ENCODE results near the gene BMP8B.

Gene BMP8B

DNA sequence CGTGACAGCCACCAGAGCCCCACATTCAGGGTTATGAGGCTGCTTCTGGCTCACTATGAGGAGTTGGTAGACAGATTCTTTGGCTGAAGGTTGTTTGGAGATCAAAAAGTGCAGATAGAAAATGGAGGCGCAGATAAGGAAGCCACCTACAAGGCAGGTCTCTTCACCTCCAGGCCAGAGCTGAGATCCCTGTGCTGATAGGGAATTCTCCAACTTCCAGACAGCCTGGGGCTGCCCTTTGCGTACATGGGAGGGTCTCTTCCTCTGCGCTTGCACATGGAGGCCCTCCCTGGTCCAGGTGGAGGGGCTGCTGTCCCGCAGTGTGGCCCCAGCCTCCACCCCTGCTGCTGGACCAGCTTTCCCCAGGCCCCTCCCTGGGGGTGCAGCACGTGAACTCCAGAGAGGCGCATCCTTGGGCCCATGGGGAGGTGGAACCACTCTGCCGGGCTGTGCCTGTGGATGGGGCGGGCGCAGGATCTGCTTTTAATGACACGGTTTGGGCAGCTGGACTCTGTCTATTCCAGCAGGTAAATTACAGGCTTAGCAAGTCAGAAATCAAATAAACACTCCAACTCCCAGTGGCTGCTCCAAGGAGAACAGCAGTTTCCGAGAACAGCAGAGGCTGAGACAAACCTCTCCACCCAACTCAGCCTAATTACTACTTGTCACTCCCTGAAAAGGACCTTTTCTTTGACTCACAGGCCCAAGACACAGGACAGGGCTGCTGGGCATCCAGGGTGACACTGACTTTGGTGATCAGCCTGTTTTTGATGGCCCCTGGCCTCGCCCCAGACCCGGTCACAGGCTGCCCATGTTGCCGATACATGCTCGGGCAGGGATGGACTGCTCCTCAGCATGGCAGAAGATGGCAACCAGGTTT is 29.9 kb downstream of the BMP8B start:
- DNase-seq = no peak

DNA sequence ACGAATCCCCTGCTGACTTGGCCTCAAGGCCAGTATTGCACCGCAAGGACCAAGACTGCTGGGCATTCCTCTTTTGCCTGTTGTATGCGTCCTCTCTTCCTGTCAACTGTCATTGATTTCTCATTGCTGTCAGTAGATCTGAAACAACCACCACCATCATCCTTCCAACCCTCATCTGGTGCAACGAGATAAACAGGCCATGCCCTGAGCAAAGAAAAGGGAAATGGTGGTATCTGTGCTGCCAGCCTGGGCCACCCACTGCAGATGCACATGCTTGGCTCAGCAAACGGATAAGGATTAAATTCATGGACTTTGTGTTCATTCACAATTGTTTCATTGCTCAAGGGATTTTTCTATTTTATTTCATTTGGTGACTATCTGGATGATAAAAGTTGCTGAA is 31.2 kb downstream of the BMP8B start:
- no peak for DNase-seq

DNA sequence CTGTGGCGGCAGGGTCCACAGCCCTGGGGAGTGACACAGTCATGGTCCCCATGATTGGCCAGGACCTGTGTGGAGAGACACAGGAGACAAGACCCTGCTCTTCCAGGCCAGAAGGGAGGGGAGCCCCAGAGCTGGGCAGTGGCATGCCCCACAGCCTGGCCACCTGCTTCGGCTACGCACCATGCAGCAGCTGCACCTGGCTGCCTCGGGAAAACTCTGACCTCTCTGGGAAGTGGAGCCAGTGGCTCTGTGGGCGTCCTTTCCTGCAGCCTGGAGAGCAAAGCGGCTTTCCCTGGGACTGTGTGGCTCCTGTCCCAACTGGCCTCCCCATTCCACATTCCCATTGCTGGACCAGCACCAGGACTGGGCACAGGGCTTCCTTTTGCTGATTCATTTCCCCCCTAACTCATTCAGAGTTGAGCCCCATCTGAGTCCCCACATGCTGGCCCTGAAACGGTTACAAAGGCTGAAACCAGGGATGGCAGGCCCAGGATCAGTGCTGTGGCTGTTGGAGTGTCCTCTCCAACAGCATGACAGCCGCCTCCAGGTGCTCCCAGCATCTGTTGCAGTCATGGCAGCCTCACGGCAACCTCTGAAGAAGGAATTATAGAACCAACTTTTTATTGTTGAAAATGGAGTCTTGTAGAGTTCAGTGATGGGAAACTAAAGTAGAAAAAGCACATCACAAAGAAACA is 32.6 kb downstream of the BMP8B start:
- DNase-seq = no peak

DNA sequence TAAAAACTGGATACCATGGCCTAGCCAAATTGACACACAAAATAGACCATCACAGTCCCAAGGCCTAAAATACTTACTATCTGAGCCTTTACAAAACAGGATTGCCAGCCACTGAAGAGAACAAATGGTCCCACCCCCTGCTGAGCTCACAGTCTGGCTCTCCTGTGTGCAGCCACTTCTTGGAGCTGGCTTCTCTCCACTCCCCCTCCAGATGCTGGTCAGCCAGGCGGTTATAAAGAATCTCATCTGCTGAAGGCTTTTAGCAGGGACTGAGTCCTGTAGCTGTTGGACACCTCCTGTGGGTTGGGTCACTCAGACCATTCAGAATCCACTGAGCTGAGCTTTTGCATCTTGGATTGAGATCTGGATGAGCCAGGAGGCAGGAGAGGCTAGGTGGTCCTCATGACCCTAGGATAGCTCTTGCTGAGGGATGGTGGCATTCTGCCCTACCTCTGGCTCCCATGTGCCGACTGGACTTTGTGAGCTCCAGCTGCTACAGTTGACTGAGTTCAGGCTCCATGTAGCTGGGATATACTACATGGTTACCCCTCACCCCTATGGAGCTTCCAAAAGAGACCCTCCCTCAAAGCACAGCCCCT is 33.7 kb downstream of the BMP8B start:
- DNase-seq = no peak

DNA sequence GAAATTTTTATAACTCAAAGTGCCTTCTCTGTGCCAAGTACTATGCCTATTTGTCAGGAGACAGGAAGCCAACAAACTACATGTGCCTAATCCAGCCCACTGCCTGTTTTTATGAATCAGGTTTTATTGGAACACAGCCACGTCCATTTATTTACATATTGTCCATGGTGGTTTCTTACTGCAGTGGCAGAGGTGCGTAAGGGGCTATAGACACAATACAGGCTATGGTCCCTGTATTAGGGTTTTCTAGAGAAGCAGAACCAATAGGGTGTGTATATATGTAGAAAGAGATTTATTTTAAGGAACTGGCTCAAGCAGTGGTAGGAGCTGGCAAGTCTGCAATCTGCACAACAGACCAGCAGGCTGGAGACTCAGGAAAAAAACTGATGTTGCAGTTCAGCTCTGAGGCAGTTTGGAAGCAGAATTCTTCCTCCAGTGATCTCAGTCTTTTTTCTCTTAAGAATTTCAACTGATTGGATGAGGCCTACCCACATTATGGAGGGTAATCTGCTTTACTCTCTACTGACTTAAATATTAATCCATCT is 34.6 kb downstream of the BMP8B start:
- DNase-seq = no peak

DNA sequence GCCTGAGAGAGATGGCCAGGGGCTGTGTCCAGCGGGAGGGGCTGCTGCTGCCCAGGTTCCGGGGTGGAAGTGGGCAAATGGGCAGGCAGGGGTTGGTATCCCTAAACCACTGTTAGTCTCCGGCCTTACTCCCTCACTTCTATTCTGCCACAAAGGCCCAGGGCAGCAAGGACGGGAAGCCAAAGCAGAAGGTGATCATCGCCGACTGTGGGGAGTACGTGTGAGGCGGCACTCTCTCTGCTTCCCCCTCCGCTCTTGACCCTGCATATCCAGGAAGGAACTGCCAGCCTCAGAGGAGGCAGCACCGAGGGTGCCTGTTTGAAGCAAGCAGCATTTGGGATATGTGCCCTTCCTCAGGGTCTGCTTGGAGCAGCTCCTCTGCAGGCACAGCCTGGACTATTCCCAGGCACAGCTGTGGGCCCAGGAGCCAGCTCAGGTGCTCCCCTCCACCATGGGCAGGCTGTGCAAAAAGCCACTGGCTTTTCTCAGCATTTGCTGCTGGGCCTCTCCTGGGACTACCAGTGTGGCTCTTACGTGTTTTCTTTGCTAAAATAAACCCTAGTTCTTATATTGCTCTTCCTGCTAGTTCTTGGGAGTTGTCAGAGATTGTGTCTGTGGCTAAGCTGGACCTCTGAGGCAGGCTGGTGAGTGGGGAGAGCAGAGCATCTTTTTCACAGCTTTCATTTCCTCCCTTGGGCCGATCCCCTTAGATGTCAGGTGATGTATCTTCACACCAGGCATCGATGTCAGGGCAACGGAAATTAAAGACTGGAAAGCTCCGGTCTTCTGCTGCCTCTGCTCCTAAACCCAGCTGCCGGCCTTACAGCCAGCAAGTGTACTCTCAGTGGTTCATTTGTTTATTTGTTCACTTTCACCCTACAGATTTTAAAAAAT is 35.3 kb downstream of the BMP8B start:
- DNase-seq = no peak

DNA sequence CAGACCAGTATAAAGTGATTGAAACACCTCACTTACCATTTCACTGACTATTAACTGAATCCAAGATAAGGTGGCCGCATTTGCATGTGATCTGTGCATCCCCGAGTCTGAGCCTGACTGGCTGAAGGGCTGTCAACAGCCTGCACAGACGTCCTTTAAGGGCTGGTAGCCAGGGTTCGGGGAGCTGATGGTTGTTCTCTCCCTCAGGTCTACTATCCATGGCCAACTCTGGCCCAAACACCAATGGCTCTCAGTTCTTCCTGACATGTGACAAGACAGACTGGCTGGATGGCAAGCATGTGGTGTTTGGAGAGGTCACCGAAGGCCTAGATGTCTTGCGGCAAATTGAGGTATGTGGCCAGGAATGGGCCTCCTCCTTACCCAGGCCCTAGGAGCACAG is 36.0 kb downstream of the BMP8B start:
- no peak for DNase-seq

DNA sequence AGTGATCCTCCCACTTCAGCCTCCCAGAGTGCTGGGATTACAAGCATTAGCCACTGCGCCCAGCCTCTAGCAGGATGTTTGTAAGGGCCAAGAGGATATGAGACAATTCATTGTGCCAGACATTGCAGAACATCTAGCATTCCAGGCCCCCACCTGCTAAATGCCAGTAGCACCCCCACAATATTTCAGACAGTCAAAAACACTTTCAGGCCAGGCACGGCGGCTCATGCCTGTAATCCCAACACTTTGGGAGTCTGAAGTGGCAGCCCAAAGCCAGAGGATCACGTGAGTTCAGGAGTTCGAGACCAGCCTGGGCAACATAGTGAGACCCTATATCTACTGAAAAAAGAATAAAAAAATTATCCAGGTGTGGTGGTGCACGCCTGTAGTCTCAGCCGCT is 37.1 kb downstream of the BMP8B start:
- no peak for DNase-seq

DNA sequence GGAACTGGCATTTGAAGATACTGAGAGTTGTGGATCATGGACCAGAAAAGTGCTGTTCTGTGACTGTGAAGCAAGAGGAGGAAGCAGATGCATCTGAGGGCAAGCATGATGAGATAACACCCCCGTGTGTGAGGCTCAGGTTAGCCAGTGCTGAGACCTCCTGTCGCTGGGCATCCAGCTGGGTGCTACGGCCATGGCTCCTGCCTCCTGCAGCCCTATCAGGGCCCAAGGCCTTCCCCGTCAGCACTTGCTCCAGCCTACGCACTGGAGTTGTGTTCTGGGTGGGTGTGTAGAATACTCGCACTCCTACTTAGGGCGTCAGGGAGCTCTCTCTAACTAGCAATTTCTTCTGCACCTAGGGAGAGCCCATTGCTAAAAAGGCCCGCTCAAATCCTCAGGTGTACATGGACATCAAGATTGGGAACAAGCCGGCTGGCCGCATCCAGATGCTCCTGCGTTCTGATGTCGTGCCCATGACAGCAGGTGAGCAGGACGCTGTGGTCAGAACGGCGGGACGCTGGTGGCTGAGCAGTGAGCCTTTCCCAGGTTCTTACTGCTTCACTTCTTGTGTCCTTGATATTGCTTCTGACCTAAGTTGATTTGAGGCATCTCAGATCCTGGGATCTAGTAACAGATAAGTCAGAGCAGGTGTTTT is 43.5 kb downstream of the BMP8B start:
- no peak for DNase-seq

DNA sequence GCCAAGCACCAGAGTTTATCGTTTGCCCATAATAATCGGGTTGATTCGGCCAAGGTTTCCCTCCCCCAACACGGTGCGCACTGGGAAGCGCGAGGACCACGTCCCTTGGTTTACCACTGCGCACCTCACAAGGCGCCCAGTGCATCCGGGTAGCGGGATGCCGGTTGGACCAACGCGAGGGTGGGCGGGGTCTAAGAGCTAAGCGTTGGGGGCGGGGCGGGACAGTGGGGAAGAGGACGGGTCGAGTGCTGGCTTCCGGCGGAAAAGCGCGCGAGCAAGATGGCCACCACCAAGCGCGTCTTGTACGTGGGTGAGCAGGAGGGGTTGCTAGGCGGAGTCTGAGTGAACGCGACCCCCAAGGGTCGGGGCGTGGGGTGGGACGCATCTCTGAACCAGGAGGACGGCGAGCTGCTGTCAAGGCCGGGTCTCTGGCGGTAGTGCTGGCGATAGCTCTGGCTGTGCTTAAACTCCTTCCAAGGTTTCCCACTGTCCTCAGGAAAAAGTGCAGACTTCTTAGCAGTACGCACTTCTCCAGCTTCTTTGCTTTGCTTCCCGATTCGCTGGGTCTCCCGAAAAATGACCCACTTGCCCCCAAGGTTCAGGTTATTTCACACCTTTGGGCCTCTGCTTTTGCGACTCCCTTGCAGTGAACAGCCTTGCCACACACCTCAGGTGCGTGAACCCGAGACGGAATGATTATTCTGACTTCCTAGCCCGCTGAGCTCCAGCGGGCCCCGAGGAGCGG is 49.9 kb downstream of the BMP8B start, which contains the start of gene PPIE:
Gene PPIE (plus strand): TSS at position 261 of the 745 bp plus-strand sequence. CDS start 19 bp downstream, at position 280.
- peak; percentile 82 for DNase-seq

DNA sequence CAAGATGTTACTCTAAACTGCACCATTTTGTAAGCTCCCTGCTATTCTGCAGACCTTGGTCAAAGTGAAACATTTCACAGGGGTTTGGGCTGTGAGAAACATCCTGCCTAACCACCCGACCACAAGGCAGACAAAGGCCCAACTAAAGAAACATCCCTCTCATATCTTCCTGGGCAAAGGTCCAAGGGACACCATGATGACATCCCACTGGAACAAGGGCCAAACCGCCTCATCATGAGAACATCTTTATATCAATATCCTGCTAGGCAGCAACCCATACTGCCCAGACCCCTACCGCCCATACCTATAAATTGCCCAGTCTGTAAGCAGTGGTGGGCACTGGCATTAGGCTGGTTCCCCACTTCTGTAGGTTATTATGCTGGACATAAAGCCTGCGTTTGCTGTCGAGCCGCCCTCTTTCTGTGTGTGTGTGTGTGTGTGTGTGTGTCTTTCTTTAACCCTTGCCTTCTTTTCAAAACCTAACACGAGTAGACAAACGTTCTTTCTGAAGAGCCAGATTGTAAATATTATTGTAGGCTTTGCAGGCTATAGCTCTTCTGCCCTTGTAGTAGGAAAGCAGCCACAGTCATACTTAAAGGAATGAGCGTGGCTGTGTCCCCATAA is 51.0 kb downstream of the BMP8B start:
- no peak for DNase-seq

DNA sequence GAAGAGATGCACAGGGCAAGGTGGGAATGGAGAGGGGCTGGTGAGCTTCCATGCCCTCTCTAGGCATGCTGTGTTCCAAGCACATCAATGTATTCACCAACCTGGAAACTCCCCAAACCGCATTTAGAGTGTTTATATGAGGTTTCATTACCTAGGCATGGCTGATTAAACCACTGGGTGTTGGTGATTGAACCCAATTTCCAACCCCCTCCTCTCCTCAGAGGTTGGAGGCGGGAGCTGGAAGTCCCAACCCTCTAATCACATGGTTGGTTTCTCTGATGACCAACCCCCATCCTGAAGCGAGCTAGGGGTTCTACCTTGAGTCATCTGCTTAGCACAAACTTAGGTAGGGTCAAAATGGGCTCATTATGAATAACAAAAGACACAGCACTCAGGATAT is 52.9 kb downstream of the BMP8B start:
- no peak for DNase-seq

DNA sequence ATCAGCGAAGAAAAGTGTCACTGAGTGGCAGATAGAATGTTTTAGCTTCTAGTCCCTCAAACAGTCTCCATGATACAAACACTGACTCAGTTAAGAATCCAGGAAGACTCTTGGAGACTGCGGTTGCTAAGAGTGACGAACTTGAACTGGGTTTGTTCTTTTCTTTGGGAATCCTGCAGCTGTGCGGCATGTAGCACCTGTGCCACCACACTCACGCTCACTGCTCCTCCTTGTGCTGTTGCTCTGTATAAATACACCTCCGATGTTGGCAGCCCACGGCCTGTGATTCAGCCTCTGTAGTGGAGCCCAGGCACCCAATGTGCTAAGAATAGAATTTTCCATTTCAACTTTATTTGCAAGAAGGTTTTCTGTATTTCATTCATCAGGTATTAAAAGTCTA is 55.5 kb downstream of the BMP8B start:
- peak; percentile 14 for DNase-seq

DNA sequence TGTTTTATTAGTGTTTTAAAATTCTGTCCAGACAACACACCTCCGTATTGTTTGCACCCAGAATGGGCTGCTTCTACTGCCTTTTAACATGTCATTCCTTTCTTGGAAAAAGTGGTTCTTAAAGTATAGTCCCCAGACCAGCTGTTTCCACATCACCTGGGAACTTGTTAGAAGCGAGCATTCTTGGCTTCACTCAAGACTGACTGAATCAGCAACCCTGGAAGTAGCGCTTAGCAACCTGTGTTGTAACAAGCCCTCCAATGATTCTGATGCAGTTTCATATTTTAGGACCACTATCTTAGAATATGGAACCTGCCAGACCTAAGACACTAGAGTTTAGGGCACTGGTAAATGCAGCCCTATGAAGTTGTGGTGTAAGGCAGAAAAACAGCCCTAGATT is 55.9 kb downstream of the BMP8B start:
- DNase-seq = no peak

DNA sequence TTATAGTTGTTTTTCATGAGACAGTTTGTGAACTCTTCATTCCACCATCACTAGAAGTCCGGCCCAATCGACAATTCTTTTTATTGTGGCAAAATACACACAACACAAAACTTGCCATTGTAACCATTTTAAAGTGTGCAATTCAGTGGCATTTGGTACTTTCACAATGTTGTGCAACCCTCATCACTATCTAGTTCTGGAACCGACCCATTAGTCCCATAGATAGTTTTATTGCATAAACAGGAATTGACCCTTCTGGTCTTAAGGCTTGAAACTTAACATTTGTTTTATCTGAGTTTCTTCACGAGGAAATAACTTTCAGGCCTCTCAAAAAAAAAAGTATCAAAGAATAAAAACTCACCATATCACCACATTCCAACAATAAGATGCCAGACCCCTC is 58.8 kb downstream of the BMP8B start:
- DNase-seq = no peak

DNA sequence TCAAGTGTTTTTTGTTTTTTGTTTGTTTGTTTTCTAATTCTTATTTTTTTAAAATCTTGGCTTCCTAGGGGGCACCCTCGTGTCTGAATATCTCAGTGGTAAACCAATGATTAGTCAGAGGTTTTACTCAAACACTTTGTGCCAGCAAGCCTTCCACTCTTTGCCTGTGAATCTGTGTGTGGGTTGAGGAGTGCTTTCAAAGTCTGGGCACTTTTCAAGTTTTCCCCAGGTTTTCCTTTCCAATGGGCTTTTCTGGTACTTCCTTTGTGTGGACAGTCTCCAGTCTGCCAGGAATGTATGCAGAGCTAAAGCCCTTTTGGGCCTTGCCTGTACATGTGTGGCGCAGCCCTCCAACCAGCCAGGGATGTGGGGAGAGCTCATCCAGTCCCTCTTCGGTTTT is 59.6 kb downstream of the BMP8B start:
- DNase-seq = no peak

DNA sequence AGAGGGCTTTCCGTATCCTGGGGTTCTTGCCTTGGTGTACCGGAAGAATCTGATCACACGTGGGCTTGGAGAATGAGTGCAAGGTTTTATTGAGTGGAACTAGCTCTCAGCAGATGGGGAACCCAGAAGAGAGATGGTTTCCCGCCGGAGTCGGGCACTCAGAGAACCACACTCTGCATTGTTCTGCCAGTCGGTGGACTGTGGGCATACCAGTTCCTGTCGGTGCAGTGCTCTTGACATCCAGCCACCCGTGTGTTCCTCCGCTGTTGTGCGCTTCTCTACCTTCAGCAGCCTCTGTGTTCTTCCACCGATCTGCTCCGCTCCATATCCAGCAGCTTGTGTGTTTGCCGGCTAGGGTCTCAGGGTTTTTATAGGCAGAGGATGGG is 60.7 kb downstream of the BMP8B start:
- DNase-seq = peak; percentile 53

DNA sequence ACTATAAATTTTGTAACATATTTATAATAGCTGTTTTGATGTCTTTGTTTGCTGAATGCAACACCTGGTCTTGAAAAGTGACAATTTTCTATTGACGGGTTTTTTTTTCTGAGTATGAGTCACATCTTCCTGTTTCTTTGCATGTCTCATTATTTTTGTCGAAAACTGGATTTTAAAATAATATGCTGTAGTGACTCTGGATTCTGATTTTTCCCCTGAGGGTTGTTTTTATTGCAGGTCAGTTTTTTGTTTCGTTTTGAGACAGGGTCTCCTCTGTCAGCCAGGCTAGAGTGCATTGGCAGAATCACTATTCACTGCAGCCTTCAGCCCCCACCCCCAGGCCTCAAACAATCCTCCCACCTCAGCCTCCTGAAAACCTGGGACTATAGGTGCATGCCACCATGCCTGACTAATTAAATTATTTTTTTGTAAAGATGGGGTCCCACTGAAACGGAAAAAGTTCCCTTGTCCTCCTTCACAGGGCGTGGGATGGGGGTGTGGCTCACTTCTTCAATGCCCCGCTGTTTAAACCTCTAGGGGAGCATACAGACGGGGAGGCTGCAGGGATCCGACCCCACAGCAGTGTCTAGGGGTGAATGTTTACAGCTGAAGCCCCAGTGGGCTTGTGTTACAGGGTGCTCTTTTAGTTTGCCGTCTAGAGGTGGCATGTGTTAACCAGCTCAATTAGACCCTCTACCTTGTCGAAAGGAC is 61.3 kb downstream of the BMP8B start:
- no peak for DNase-seq

DNA sequence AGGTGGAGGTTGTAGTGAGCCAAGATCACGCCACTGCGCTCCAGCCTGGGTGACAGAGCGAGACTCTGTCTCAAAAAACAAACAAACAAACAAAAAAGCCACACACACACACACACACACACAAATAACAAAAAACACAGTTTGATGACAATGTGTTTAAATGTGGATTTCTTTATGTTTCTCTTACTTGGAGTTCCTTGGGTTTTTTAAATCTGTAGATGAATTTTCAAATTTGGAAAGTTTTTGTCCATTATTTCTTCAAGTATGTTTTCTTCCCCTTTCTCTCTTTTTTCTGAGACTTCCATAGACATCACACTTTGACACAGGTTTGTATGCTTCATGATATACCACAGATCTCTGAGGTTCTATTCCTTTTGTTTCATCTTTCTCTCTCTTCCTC is 62.1 kb downstream of the BMP8B start:
- no peak for DNase-seq

DNA sequence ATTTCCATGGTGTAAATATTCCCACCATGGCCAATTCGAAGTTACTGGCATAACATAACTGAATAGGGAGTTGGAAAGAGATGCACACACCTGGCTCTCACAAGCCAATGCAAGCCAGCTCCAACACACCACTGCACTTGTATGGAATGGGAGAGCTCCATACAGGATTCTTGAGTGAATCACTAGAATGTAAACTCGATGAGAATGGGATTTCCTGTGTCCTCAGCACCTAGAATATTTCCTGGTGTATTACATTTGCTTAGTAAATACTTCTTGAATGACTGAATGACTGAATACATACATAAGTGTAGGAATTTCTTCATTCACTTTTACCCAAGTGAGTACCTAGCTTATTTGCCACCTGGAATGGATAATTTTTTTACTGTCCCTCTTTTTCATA is 66.2 kb downstream of the BMP8B start:
- no peak for DNase-seq

All from DMS79 (cell line).